HepG2 (cell line): ENCODE data around the gene CROCC. TPM values are rescaled to one million over a fixed set of nuclear protein-coding genes. Genes with fewer than 3 reads are reported as not detected.
"Not testable (repeated sequence)": the region's sequence is repeated elsewhere in the genome, so short reads cannot be mapped to it uniquely, and the experiment has no call there.

Source experiments
- ATAC-seq: fragments of 200-7000 bp; cut with Tn5 transposase; 3 replicates; pipeline ENCODE4 v1.9.1; 2020; ENCODE audit warnings: mild to moderate bottlenecking, moderate library complexity
- BruUV-seq: library from RNA; stranded (reverse); fragments of 400-500 nt; replicated peaks from 2 replicates; lab custom pipeline; 2021; lab: Mats Ljungman, UMichigan
- CTCF ChIA-PET: fragments of 300-600 bp; formaldehyde crosslinking; extraction: SDS; loops from one replicate; lab custom pipeline; 2021; ENCODE audit warnings: low total read pairs, inconsistent platforms, low intra/inter-chr PET ratio; lab: Yijun Ruan, JAX
- POLR2A ChIA-PET: fragments of 350-600 bp; sonication (Branson Sonifier 250); formaldehyde crosslinking; loops from one replicate; lab custom pipeline; 2020; ENCODE audit warnings: antibody characterized with exemption, inconsistent platforms; lab: Yijun Ruan, JAX
- DNase-seq: peaks from one replicate; pipeline ENCODE4 v3.0.0-alpha.2; 2015; ENCODE audit warnings: low spot score
- FAIRE-seq: peaks from 3 replicates; lab custom pipeline; 2011; peaks lifted over from hg19 to GRCh38; lab: Jason Lieb, UNC
- H2AFZ ChIP-seq: one replicate; pipeline ENCODE4 v1.6.1; 2011; ENCODE audit warnings: low read length, inconsistent platforms
- H3K27ac ChIP-seq: fragments of 300-600 bp; 3 replicates; pipeline ENCODE4 v1.8.0; 2011; ENCODE audit warnings: mixed run types, mild to moderate bottlenecking, mixed read lengths, low read length, inconsistent platforms; ENCODE audit not compliant: insufficient read depth; ENCODE audit errors: extremely low read length
- H3K27me3 ChIP-seq, 2 experiments: fragments of 200-600 bp in 1 of 2; 2 replicates in 1 of 2; 3 replicates in 1 of 2; pipeline versions ENCODE4 v1.6.0 to v1.8.0; 2011; ENCODE audit warnings: low read length in 2 of 2, mild to moderate bottlenecking in 2 of 2, moderate library complexity in 2 of 2, inconsistent platforms in 1 of 2; ENCODE audit not compliant: insufficient read depth in 2 of 2, control insufficient read depth in 1 of 2
- H3K36me3 ChIP-seq, 2 experiments: fragments of 200-600 bp in 1 of 2; replicated peaks in 1 of 2; 2 replicates in 1 of 2; 3 replicates in 1 of 2; pipeline versions ENCODE4 v1.5.1 to v1.8.0; 2011; ENCODE audit warnings: low read length in 2 of 2, inconsistent platforms in 1 of 2; ENCODE audit not compliant: insufficient read depth in 2 of 2, control insufficient read depth in 1 of 2
- H3K4me1 ChIP-seq: 2 replicates; pipeline ENCODE4 v1.5.1; 2012; ENCODE audit warnings: low read length, inconsistent platforms; ENCODE audit not compliant: insufficient read depth
- H3K4me2 ChIP-seq: 2 replicates; pipeline ENCODE4 v1.6.0; 2011; ENCODE audit warnings: low read depth, low read length, inconsistent platforms
- H3K4me3 ChIP-seq, 3 experiments: fragments of 200-600 bp in 1 of 3; sonication (generic), shearing (Covaris generic) in 1 of 3; replicated peaks in 1 of 3; 2 replicates each; pipeline ENCODE4 v1.5.1; 2011 to 2016; ENCODE audit warnings: low read length in 3 of 3, inconsistent platforms in 2 of 3, low read depth in 2 of 3, mild to moderate bottlenecking in 2 of 3, control low read depth in 1 of 3, mixed read lengths in 1 of 3; ENCODE audit not compliant: insufficient read depth in 1 of 3
- H3K79me2 ChIP-seq: one replicate; pipeline ENCODE4 v1.6.1; 2011; ENCODE audit warnings: low read length, inconsistent platforms; ENCODE audit not compliant: insufficient read depth
- H3K9ac ChIP-seq: 2 replicates; pipeline ENCODE4 v1.6.0; 2011; ENCODE audit warnings: mild to moderate bottlenecking, low read depth, low read length, inconsistent platforms; ENCODE audit not compliant: insufficient read depth
- H3K9me3 ChIP-seq: 2 replicates; pipeline ENCODE4 v1.5.1; 2012; ENCODE audit warnings: mild to moderate bottlenecking, low read length
- H4K20me1 ChIP-seq: 2 replicates; pipeline ENCODE4 v1.6.0; 2011; ENCODE audit warnings: inconsistent platforms, mild to moderate bottlenecking, low read length, moderate library complexity; ENCODE audit not compliant: insufficient read depth
- CAMTA2 ChIP-seq: sonication (generic); formaldehyde crosslinking; IDR thresholded peaks from 2 replicates; pipeline ENCODE4 v1.4.0; 2020; ENCODE audit warnings: mild to moderate bottlenecking, missing genetic modification reagents, borderline replicate concordance
- CREB3 ChIP-seq: sonication (generic); formaldehyde crosslinking; IDR thresholded peaks from 2 replicates; pipeline ENCODE4 v1.5.0; 2020; ENCODE audit warnings: missing genetic modification reagents
- NAIF1 ChIP-seq: sonication (generic); formaldehyde crosslinking; IDR thresholded peaks from 2 replicates; pipeline ENCODE4 v1.5.0; 2020; ENCODE audit warnings: mild to moderate bottlenecking, missing genetic modification reagents, borderline replicate concordance
- SMAD1 ChIP-seq: sonication (generic); formaldehyde crosslinking; IDR thresholded peaks from 2 replicates; pipeline ENCODE4 v1.4.0; 2020; ENCODE audit warnings: missing genetic modification reagents, low read depth, mild to moderate bottlenecking, borderline replicate concordance
- ZNF687 ChIP-seq: sonication (generic); formaldehyde crosslinking; IDR thresholded peaks from 2 replicates; pipeline ENCODE4 v1.5.1; 2020; ENCODE audit warnings: mild to moderate bottlenecking, missing genetic modification reagents, moderate library complexity
- WGBS: methylation state at CpG from one replicate; pipeline ENCODE4 v1.1.6; 2017; ENCODE audit warnings: low lambda C conversion rate; 5-methylcytosine and 5-hydroxymethylcytosine counted together
- in situ Hi-C: cut with HindIII; loops from 2 replicates; pipeline ENCODE4 v1.10.0; 2017; ENCODE audit warnings: low pct_unique_long_range_greater_than_20kb; ENCODE audit not compliant: extremely low pct_ligation_motif_present
- intact Hi-C: fragments of 100-400 bp; cut with micrococcal nuclease; formaldehyde crosslinking; loops from one replicate; pipeline ENCODE4 v1.10.0; 2022; ENCODE audit not compliant: unreplicated experiment
- polyA plus RNA-seq, 8 experiments: library from polyadenylated mRNA; depleted of rRNA in 3 of 8; stranded (reverse) in 7 of 8; unstranded in 1 of 8; fragments of >200 nt; fragmentation: Illumina TruSeq in 4 of 8; extraction: Trizol in 4 of 8; gene quantifications; 2 replicates each; pipeline versions ENCODE4 v1.2.1 to v1.2.3, GENCODE V29; 2011 to 2016; ENCODE audit warnings: low read depth in 4 of 8, missing spikeins in 1 of 8, mixed read lengths in 1 of 8; ENCODE audit not compliant: insufficient read depth in 1 of 8
- total RNA-seq, 5 experiments: library from RNA; depleted of rRNA; stranded (reverse); fragments of >200 nt; fragmentation: Illumina TruSeq; extraction: Trizol; gene quantifications; 2 replicates each; pipeline ENCODE4 v1.2.3, GENCODE V29; 2016; ENCODE audit warnings: low read depth in 1 of 5

Gene CROCC
- total and polyA plus RNA-seq, 2 of the 13 experiments (the other 11 are each of a cell fraction or from before 2014, with no cell fraction given), result 7.8 to 15.5 TPM

GRCh38 chr1:16900751-16901150 is 21.0 kb upstream of the CROCC start (continued):
- TF ChIP-seq ZNF687 (CRISPR knock-in tag) (no peak), CREB3 (CRISPR knock-in tag) (no peak), SMAD1 (CRISPR knock-in tag) (no peak), CAMTA2 (CRISPR knock-in tag) (no peak), NAIF1 (CRISPR knock-in tag) (no peak)
- TF ChIP-seq, all 625 proteins: peak for 0

DNA sequence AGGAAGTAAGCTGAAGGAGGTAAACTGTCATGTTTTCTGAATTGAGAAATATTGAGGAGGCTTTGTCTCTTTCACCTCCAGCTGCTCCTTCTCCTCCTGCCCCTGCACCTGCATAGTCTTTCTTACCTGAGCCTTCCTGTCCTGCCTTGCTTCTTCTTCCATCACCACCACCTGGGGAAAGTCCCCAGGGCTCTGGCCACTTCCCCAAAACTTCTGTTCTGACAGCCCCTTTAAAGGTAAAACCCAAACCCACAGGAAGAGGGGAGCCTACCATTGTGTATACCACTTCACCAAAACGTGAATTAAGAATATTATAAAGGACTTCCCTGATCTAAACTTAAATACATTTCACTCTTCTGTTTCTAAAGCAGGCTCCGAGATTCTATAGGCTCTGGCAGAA is 20.4 kb upstream of the CROCC start:
- DNase-seq, CTCF ChIA-PET, POLR2A ChIA-PET, H4K20me1 ChIP-seq, ATAC-seq, H3K36me3 ChIP-seq, H2AFZ ChIP-seq, FAIRE-seq, intact Hi-C loops, BruUV-seq, H3K9me3 ChIP-seq, H3K27ac ChIP-seq, H3K4me2 ChIP-seq, H3K9ac ChIP-seq, H3K27me3 ChIP-seq, H3K4me3 ChIP-seq, H3K79me2 ChIP-seq, in situ Hi-C loops: not testable (repeated sequence)
- peaks cover 39% of the 10 kb centered on the region for H3K4me1 ChIP-seq
- WGBS, result 30% methylated on average over 2 of the region's 2 CpGs
